Stimulated activated CD4-positive, alpha-beta T cell treated with anti-CD3 and anti-CD28 coated beads, Interleukin-1b, Interleukin-23, amount 100 ng/mL, for 4 hours (primary cell): Measurements from ENCODE around the gene TCOF1.

Experiments used
- DNase-seq, 2 donors: peaks; one replicate each; pipeline ENCODE4 v3.0.0-alpha.2; 2020; ENCODE audit warnings: low read depth in 2 of 2

TCOF1 gene

GRCh38 chr5:150349681-150350275 is 7.7 kb upstream of the TCOF1 start:
- no peak for DNase-seq

- peak; percentile 5 to 13 for DNase-seq
Observed at GRCh38 chr5:150350524-150351344, 6.8 kb upstream of the TCOF1 start.

GRCh38 chr5:150352244-150353031 is 5.1 kb upstream of the TCOF1 start:
- no peak for DNase-seq

GRCh38 chr5:150353032-150353675 is 4.3 kb upstream of the TCOF1 start:
- no peak for DNase-seq

GRCh38 chr5:150355791-150356190 is 1.7 kb upstream of the TCOF1 start:
- DNase-seq, result no peak

- DNase-seq, result no peak
Observed at GRCh38 chr5:150356575-150357294, 762 bp upstream of the TCOF1 start.

- DNase-seq, result no peak
Observed at GRCh38 chr5:150358261-150359095, 981 bp downstream of the TCOF1 start.

- DNase-seq, result no peak
Observed at GRCh38 chr5:150361301-150361700, 3.8 kb downstream of the TCOF1 start.

- no peak for DNase-seq
Observed at GRCh38 chr5:150363185-150363584, 5.7 kb downstream of the TCOF1 start.

- DNase-seq, result no peak
Observed at GRCh38 chr5:150364004-150364403, 6.5 kb downstream of the TCOF1 start.

GRCh38 chr5:150368526-150368925 is 11.0 kb downstream of the TCOF1 start:
- DNase-seq, result no peak

GRCh38 chr5:150372639-150373038 is 15.1 kb downstream of the TCOF1 start:
- no peak for DNase-seq

GRCh38 chr5:150374651-150375050 is 17.2 kb downstream of the TCOF1 start:
- DNase-seq, result no peak

- no peak for DNase-seq
Observed at GRCh38 chr5:150376799-150377771, 19.6 kb downstream of the TCOF1 start.

- DNase-seq, result no peak
Observed at GRCh38 chr5:150377964-150378694, 20.6 kb downstream of the TCOF1 start.

GRCh38 chr5:150384701-150385100 is 27.2 kb downstream of the TCOF1 start:
- no peak for DNase-seq

GRCh38 chr5:150386024-150386855 is 28.7 kb downstream of the TCOF1 start:
- no peak for DNase-seq
